B cell (primary cell): ENCODE measurements around the gene PDGFRB.

Experiments used
- CTCF ChIP-seq: fragments of 200-600 bp; IDR thresholded peaks from one replicate; pipeline ENCODE4 v1.8.0; 2022; ENCODE audit warnings: antibody characterized with exemption, mild to moderate bottlenecking
- EZH2 ChIP-seq: IDR thresholded peaks from 2 replicates; pipeline ENCODE4 v1.6.1; 2012; ENCODE audit warnings: borderline replicate concordance, low read depth, mild to moderate bottlenecking, moderate library complexity, low read length; ENCODE audit not compliant: insufficient read depth, poor library complexity, severe bottlenecking

GRCh38 chr5:150070821-150071220 is 84.8 kb downstream of the PDGFRB start:
- TF ChIP-seq CTCF = no peak
- TF ChIP-seq EZH2 = no peak
